ENCODE data around the gene ADGRB3. TPM values are rescaled to one million over a fixed set of nuclear protein-coding genes. Genes with fewer than 3 reads are reported as not detected.

ADGRB3 gene
- total RNA-seq, 4 donors from 2014 or later: 0.30 to 0.94 (median 0.35) TPM

- no peak for DNase-seq (ENCODE audit: low spot score in 2 of 2)
- 83 to 90% methylated on average over 2 of the region's 2 CpGs for WGBS, 2 donors
- intact Hi-C loops (cut with DNase I; ENCODE audit: low total_unique reads): no loop called here
- TF ChIP-seq CTCF (IDR thresholded peaks at IDR 0.05): no peak
- no peak for TF ChIP-seq POLR2A (IDR thresholded peaks at IDR 0.05)
- H3K4me3 ChIP-seq (ENCODE audit: low read depth, poor library complexity, severe bottlenecking): no peak overlapping the region
Observed at GRCh38 chr6:68941345-68941744, 306.3 kb downstream of the ADGRB3 start.

GRCh38 chr6:68947721-68948120 is 312.6 kb downstream of the ADGRB3 start:
- DNase-seq (ENCODE audit: low spot score in 2 of 2): no peak
- 89 to 90% methylated on average over 5 of the region's 5 CpGs for WGBS, 2 donors
- intact Hi-C loops (cut with DNase I; ENCODE audit: low total_unique reads): no loop called here
- TF ChIP-seq CTCF (IDR thresholded peaks at IDR 0.05) (no peak), POLR2A (IDR thresholded peaks at IDR 0.05) (no peak)
- H3K4me3 ChIP-seq (ENCODE audit: low read depth, poor library complexity, severe bottlenecking): no peak overlapping the region

GRCh38 chr6:68951270-68951669 is 316.2 kb downstream of the ADGRB3 start:
- intact Hi-C loops (cut with DNase I; ENCODE audit: low total_unique reads): no loop called here
- H3K4me3 ChIP-seq (ENCODE audit: low read depth, poor library complexity, severe bottlenecking): no peak overlapping the region
- TF ChIP-seq POLR2A (IDR thresholded peaks at IDR 0.05): no peak
- no peak for TF ChIP-seq CTCF (IDR thresholded peaks at IDR 0.05)
- 80 to 85% methylated on average over 10 of the region's 10 CpGs for WGBS, 2 donors
- DNase-seq (ENCODE audit: low spot score in 2 of 2): no peak

- TF ChIP-seq POLR2A (IDR thresholded peaks at IDR 0.05) (no peak), CTCF (IDR thresholded peaks at IDR 0.05) (no peak)
- DNase-seq (ENCODE audit: low spot score in 2 of 2): no peak
- 36 to 40% methylated on average over 2 of the region's 2 CpGs for WGBS, 2 donors
- H3K4me3 ChIP-seq (ENCODE audit: low read depth, poor library complexity, severe bottlenecking): no peak overlapping the region
- intact Hi-C loops (cut with DNase I; ENCODE audit: low total_unique reads): no loop called here
Observed at GRCh38 chr6:68958327-68958726, 323.2 kb downstream of the ADGRB3 start.

- 41 to 47% methylated on average over 11 of the region's 11 CpGs for WGBS, 2 donors
- TF ChIP-seq CTCF (IDR thresholded peaks at IDR 0.05): no peak
- TF ChIP-seq POLR2A (IDR thresholded peaks at IDR 0.05): no peak
- no peak overlapping the region for H3K4me3 ChIP-seq (ENCODE audit: low read depth, poor library complexity, severe bottlenecking)
- intact Hi-C loops (cut with DNase I; ENCODE audit: low total_unique reads): no loop called here
- DNase-seq (ENCODE audit: low spot score in 2 of 2): peak in 1 of 2 donors; percentile 23
Observed at GRCh38 chr6:68967549-68968300, 332.6 kb downstream of the ADGRB3 start.

- H3K4me3 ChIP-seq (ENCODE audit: low read depth, poor library complexity, severe bottlenecking): no peak overlapping the region
- WGBS, 2 donors: 10 to 13% methylated on average over 4 of the region's 4 CpGs
- DNase-seq (ENCODE audit: low spot score in 2 of 2): no peak
- intact Hi-C loops (cut with DNase I; ENCODE audit: low total_unique reads): no loop called here
- TF ChIP-seq POLR2A (IDR thresholded peaks at IDR 0.05) (no peak), CTCF (IDR thresholded peaks at IDR 0.05) (no peak)
Observed at GRCh38 chr6:68968301-68968649, 333.2 kb downstream of the ADGRB3 start.

Measured in lower leg skin (tissue), 4 donors.